Measurements from ENCODE around the gene DISC1.
"Not testable (repeated sequence)": the region's sequence is repeated elsewhere in the genome, so short reads cannot be mapped to it uniquely, and the experiment has no call there.

The DISC1 gene

DNA sequence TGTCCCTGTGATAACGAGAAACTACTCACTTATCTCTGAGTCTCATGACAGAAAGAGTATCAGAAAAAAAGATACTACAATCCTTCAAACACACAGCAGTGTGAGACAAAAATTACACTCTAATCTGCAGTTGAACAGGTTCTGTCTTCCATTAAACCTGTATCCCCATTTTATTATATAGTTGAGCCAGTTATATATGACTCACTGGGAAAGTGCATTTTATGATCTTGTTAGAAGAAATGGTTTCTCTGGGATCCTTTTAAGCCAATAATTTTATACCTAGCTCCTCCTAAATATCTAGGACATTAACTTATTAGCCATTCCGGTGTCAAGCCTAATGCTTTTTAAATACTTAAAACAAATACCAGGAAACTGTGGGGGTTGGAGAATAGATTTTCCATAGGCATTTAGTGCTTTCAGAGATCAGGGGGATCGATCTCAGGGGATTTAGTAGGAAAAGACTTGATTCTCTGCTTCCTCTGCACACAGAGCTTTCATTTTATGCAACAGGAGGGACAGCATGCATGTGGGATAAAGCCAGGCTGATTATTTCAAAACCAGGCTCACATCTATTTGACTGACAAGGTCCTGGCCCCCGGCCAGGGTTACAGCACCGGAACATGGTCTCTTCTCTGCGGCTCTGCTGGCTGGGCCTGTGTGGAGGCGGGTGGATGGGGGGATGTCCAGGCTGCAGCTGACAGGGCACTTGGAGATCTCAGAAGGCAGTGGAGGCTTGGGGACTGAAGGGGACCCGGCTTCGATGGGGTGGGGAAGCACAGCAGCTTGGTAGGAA lies 310.6 kb downstream of the DISC1 start:
- DNase-seq = no peak

DNA sequence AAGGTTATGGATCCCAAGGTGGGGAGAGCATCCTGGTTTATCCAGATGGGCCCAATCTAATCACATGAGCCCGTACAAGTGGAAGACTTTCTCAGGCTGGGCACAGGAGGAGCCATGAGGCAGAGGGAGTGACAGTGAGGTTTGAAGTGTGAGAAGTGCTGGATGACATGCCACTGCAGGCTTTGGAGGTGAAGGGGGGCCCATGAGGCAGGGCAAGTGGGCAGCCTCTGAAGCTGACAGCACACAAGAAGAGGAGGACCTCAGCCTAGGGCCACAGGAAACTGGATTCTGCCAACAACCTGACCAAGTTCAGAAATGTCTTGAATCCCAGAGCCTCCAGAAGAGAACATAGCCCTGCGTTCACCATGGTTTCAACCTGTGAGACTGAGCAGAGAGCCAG lies 311.6 kb downstream of the DISC1 start:
- no peak for DNase-seq

DNA sequence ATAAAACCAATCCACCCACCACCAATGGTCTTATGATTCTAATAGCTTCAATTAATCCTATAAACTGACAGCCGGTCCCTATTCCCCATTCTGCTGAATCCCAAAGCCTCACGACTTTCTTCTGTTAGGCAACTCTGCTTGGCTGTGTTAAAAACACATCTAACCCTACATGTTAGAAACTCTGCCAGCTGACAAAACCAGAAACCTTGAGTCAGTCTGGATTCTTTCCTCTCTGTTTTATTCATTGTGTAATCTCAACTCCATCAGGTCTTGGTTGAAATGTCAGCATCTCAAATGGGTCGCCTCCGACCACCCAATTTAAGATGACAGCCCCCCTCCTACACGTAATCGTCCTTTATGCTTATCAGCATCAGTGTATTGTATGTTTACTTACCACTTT lies 312.1 kb downstream of the DISC1 start:
- DNase-seq = no peak

DNA sequence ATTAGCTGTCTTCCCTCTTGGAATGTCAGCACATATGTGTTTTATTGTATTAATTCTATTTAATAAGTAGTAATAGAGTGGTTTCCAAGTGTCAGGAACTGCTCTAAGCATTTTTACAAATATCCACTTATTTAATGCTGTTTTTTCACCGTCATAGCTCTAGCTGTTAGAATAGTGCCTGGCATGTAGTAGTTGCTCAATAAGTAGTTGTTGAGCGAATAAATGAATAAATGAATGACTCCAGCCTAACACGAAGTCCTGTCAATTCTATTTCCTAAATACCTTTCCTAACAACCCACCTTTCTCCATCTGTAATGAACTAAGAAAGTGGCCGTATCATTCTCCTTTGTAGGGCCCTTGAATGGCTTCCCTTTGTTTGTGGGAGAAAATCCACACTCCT lies 312.5 kb downstream of the DISC1 start:
- no peak for DNase-seq

DNA sequence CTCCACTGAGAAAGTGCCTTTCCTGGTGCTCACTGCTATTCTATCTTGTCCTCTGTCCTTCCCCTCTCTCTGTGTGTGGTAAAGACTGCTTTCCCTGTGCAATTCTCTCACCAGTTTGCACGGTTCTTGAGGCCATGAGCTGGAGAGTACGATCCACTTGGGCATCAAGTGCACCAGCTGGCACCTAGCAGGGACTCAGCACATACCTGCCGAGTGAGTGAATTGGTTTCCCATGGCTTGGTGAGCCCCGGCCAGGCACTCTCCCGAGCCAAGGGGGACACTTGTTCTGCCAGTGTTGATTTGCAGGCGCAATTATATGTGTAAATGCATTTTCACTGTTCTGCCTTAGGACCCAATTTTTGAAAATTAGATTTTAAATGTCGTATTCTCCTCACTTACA lies 313.5 kb downstream of the DISC1 start:
- DNase-seq = no peak

DNA sequence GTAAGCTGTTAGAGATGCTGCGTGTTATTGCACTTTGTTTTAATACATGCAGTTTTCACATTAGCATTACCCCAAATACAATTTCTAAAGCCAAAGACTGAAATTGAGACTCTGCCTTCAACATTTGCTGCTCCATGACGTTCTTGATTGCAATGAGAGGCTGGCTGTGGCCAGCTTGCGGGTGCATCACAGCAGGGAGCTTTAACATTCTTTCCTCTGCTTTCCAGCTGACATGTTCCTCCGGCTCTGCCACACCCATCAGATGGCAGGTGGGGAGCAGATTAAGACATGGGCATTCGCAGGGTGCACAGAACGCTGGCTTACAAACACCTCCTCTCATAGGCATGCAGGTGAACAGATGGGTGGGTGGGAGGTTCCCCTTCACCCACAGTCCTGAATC lies 314.1 kb downstream of the DISC1 start:
- DNase-seq = no peak

DNA sequence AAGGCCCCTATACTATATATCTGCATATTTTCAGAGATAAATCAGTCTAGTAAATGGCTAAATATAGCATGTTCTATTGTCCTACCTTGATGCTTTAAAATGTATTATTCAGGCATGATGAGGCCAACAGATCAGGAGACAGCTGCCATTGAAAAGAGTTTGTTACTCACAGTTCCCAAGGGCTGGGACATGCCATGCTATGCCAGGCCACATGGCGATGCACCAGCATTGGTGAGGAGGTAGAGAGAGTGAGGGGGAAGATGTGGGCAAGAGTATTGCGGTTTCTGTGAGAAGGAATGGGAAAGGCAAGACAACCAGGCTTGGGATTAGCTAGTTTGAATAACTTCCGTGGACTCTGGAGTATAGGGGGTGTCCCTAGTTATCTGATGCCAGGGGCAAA lies 316.5 kb downstream of the DISC1 start:
- DNase-seq = no peak

DNA sequence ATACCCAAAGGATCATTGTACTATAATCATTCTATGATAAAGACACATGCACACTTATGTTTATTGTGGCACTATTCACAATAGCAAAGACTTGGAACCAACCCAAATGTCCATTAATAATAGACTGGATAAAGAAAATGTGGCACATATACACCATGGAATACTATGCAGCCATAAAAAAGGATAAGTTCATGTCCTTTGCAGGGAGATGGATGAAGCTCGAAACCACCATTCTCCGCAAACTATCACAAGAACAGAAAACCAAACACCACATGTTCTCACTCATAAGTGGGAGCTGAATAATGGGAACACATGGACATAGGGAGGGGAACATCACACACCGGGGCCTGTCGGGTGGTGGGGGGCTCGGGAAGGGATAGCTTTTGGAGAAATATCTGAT lies 321.5 kb downstream of the DISC1 start:
- DNase-seq = not testable (repeated sequence)

DNA sequence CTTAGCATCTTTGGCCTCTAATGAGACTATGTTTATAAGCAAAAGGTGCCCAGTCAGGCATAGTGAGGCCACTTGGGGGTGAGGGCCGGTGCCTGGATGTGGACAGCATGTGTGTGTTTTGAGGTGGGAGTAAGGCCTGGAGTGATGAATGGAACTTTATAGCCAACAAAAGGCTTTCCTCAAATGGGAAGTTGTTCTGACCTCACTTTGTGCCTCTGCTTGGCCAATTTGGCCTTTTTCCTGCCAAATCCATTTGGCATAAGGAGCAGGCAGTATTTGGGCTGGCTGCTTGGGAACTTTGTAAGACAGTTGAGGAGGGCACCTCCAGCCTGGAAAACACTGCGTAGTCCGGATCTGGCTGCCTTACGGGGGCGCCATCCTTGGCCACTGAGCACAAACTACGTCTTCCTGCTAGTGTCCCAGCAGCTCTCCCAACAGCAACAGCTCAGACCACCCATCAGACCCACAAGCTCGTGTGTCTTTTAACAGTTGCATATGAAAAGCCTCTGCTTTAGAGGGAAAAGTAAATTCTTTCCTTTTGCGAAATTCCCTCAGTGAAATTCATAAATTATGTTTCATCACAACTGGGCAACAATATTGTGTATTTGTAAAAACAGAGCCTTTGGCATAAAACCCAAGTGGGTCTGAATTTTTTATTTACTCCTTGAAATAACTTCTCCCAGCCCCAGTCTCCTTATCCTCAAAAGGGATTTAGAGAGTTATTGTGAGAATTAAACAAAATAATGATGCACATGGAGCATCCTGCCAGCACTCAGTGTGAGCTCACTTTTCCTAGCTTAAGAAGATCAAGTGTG lies 322.9 kb downstream of the DISC1 start:
- DNase-seq = no peak

DNA sequence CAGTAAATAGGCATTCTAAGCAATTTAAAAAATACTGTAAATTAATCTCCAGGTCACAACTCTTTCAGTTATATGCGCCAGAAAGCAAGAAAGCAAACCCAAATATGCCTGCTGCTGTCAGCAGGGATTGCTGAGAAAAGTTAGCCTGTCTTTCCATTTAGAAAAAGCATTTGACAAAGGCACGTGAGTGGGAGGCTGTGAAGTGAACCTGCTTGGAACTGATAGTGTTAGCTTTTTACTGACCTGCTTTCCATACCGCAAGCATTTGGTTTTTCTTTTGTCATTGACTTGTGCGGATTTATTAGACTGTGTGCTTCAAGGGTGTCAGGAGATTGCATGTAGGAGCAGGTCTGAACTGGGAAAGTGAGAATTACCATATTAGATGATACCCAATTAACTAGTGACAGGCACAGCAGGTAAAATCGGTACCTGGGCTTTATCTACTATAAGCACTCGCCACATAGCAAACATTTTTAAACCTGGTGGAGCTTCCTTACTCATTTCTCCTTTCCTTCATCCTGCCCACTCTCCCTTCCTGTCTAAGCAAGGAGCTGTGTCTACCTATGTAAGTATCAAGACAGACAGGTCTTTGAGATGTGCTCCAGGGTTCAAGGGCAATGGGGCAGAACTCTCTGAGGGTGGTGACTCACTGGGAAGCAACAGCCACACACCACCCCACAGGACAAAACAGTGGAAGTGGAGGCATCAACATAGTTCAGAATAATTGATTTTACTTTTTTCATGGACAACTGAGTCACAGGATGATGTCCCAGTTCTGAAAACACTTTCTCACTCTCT lies 323.9 kb downstream of the DISC1 start:
- no peak for DNase-seq

DNA sequence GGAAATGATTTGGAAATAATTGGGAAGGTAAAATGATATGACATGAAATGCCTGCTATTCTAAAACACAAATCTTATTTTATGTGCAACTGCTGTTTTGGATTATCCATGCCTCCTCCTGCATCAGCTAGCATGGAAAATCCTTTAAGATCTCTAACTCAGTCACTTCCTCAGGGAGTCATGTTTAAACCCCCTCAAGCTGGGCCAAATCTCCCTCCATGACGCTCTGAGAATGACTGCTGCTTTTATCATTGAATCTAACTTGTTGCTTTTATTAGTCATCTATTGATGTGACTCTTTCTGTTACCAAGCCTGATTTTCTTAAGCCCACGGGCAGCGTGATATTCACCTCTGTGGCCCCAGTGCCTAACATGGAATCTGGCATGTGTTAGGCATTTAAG lies 324.8 kb downstream of the DISC1 start:
- no peak for DNase-seq

DNA sequence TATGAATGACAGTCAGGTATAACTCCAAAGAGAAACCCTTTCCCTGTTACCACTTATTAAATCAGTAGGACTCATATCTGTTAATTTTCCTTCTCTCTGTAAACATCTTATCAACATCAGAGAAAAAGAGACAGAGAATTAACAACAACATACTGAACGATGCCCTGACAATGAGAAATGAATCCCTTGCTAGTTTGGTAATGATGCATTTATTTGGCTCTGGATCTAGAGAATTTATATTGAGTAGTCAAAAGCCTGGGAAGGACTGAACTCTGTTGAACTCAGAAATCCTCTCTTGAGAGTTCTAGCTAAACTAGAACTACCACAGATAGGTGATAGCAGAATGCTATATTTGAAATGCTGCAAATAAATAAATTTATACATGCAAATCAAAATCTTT lies 325.6 kb downstream of the DISC1 start:
- no peak for DNase-seq

DNA sequence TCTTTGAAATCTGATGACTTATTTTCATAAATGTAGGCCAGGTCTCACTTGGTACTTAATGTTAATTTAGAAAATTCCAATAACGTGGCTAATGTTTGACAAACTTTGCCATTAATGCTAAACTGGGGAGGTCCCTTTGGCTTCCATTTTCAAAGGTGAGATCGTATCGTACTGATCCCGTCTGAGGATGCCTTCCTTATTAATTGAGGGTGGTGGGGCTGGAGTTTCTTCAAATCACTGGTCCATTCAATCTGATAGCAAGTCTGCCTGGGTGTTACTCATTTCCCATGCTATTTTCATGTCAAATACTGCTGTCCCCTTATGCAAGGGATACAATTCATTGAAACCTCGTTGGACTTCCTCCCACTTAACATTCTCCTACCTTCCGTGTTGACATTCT lies 327.1 kb downstream of the DISC1 start:
- no peak for DNase-seq

DNA sequence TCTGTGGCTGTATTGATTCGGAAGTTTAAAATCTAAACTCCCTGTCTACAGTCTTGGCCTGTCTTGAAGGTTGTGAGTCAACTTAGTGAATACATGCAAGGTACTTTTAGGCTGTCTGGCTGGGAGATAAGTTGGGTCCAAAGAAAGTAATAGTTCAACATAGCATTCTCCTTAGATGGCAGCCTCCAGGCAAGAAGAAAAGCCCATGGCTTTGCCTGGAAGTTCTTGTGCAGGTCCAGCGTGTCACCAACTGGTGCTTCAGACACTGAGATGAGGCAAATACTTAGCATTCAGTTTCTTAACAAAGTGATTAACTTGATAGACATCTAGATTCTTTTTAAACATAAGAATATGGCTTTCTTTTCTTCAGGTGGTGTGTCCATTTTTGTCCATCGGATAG lies 328.2 kb downstream of the DISC1 start:
- no peak for DNase-seq

DNA sequence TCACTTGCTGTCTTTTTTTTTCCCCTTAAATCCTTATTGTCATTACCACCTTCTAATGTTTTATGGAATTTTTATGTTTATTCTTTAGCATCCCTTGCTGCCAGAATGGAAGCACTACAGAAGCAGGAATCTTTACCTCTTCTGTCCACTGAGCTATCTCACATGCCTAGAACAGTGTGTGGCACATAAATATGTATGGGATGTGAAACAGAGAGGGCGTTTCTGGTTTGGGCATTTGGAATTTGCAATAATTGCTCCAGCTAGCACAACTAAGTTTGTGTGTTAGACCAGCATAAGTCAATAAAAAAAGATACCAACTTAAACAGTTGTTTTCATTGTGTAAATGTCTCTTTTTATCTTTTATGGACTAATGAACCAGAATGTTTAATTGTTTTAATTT lies 330.8 kb downstream of the DISC1 start:
- DNase-seq = no peak

DNA sequence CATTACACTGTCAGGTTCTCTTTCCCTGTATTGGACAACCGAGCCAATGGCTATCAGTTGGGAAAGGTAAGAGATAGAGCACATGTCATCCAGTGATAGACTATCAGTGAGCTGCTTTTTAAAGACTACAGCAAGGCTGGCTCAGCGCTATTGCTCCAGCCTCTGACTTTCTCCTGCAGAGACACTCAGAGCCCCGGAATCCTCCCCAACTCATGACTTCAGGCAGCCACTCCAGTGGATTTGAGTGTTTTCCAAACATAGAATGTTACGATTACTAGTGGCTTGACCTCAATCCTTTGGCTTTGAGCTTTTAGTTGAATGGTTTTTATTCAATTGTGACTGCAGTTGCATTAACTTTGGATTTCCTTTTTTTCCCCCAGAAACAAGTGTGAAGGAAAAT lies 331.9 kb downstream of the DISC1 start:
- DNase-seq = no peak

DNA sequence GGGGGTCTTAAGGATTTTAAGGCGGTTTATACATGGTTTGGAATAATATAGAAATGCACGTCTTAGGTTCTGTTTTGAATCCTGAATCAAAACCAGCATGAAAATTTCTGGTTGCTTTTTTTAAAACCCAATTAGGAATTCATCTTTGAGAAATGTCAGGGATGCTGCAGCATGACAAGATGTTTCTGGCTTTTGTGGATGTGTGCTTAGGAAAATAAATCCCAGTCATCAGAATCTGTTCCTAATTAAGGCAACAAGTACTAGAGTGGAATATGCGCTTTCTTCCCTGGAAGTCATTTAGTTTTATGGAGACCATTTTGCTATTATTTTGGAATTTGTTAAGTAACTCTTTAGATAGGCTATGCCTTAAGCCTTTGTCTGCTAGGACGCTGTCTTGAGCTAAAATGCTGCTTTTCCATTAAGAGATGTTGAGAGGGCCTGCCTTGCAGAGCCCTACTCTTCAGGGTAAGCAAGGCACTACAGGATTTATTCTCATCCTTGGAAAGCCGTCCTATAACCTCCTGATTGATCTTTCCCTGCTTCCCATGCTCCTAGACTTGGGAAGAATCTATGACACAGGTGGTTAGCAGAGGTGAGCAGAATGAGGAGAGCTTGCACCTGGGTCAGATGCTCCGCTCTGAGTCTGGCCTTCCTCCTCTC lies 332.8 kb downstream of the DISC1 start:
- DNase-seq = no peak

DNA sequence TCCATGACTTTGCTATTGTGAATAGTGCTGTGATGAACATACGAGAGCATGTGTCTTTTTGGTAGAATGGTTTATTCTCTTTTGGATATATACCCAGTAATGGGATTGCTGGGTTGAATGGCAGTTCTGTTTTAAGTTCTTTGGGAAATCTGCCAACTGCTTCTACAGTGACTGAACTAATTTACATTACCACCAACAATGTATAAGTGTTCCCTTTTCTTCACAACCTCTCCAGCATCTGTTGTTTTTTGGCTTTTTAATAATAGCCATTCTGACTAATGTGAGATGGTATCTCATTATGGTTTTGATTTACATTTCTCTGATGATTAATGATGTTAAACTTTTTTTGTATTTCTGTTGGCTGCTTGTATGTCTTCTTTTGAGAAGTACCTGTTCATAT lies 335.2 kb downstream of the DISC1 start:
- DNase-seq = not testable (repeated sequence)

DNA sequence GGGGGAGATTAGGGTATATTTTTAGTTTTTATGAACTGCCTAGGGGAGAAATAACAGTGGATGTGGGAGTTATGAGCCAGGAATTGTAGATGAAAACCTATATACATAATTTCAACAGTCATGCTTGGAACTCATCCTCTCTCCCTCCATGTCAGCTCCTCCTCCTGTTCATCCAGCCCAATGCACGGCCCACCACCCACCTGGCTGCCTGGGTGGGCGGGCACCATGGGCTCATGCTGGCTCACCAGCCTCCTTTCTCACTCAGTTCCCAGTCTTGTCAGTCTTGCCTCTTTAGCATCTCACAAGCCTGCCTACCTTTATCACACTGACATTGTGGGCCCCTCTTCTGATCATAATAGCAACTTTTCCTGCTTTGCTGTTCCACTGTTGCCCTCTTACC lies 336.0 kb downstream of the DISC1 start:
- no peak for DNase-seq

DNA sequence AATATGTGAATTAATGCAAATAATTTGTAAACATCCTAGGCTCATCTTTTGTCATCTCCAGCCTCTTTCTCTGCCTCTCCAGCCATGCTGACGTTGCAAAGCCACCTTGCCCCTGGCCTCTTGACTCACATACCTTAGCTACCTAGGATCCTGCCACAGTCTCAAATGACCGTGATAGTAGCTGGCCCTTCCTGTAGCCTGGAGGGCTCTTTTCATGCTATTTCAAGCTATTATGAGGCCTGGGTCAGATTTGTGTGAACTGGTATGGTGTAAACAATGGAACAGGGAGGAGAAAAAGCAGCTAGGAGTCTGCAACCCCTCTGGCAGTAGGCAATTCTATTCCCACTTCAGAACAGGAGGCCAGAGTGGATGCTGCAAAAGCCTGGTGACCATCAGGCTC lies 337.7 kb downstream of the DISC1 start:
- no peak for DNase-seq

DNA sequence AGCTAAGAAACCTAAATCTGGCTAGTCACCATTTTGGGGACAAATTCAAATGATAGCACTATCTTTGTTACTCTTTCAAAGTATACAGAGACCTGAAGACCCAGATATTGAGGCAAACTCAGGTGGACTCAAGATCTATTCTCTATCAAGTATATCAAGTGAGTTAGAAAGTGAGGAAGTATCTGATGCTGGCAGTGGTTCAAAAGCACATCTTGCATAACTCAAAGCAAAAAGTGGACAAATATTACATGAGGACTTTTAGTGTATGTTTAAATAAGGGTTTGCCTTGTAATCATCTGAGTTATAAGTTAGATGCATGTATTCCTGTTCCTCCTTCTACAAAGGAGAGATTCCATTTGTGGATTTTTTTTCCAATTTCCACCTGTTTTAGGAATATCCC lies 338.4 kb downstream of the DISC1 start:
- no peak for DNase-seq

DNA sequence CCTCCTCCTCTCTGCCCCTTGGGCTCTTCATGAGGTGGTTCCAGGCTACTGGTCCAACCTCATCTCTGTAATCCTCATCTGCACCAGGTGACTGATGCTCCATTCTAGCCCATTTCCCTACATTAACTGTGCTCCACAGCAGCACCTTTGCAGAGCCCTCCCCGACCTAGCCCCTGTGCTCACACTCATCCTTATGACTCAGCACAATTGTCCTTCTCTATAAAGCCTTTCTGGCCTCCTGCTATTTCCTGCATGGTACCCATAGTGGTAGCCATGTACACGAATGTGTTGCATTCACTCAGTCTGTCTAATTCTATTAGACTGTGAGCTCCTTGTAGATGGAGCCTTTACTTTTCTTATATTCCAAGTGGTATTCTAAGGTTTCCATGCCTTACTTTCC lies 339.0 kb downstream of the DISC1 start:
- no peak for DNase-seq

DNA sequence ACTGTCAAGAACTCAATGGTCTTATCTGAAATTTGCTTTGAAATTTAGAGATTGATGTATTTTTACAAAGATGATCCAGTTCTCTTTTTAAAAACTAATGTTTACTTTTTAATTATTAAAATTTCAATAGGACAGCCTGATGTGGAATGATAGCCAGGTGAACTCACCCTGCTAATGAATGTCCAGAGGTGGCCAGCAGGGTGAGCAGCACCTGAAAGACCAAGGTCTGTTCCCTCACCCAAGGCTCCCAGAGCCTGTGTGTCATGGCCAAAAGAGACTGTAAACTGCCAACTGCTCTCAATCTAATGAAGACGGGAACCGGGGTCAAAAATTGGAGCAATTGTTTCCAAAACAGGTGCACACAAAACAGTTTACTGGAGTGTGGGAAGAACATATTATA lies 340.4 kb downstream of the DISC1 start:
- DNase-seq = no peak
